Measurements from ENCODE around the gene ADPRH. TPM values are rescaled to one million over a fixed set of nuclear protein-coding genes. Genes with fewer than 3 reads are reported as not detected.
A peak's percentile ranks its signal among the peaks of the same experiment; 100 is the strongest.

The ADPRH gene
- 1 to 10 TPM; 4.6 to 9.5 (median 5.9) TPM for total RNA-seq
- polyA plus RNA-seq: 1 to 10 TPM; 2.7 to 3.0 TPM

GRCh38 chr3:119579366-119580066, at the start of gene ADPRH:
ADPRH (plus strand) TSS chr3:119579492; CDS start chr3:119582170, 2,678 bp downstream.
- TF ChIP-seq, protein P1, sequence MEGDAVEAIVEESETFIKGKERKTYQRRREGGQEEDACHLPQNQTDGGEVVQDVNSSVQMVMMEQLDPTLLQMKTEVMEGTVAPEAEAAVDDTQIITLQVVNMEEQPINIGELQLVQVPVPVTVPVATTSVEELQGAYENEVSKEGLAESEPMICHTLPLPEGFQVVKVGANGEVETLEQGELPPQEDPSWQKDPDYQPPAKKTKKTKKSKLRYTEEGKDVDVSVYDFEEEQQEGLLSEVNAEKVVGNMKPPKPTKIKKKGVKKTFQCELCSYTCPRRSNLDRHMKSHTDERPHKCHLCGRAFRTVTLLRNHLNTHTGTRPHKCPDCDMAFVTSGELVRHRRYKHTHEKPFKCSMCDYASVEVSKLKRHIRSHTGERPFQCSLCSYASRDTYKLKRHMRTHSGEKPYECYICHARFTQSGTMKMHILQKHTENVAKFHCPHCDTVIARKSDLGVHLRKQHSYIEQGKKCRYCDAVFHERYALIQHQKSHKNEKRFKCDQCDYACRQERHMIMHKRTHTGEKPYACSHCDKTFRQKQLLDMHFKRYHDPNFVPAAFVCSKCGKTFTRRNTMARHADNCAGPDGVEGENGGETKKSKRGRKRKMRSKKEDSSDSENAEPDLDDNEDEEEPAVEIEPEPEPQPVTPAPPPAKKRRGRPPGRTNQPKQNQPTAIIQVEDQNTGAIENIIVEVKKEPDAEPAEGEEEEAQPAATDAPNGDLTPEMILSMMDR (IDR thresholded peaks at IDR 0.05): no peak
- peak within 1 kb of the TSS; percentile 82 to 91 (median 89) for H3K27ac ChIP-seq
- WGBS, 2 donors: 0% methylated on average over 68 of the region's 68 CpGs
- peak; percentile 94 to 98 (median 96) for ATAC-seq
- FAIRE-seq: no peak
- no peaks in the 10 kb centered on the region for H3K27me3 ChIP-seq
- intact Hi-C loops (cut with DNase I): no loop called here
- H3K4me3 ChIP-seq: peak within 1 kb of the TSS; percentile 40 to 69 (median 52)
- H3K4me1 ChIP-seq: peaks cover 0 to 6% (median 0%) of the 10 kb centered on the region in 3 donors
- peak; percentile 86 to 94 (median 89) for DNase-seq
- H3K9me3 ChIP-seq: no peaks in the 10 kb centered on the region
- no peaks in the 10 kb centered on the region for H3K36me3 ChIP-seq

DNA sequence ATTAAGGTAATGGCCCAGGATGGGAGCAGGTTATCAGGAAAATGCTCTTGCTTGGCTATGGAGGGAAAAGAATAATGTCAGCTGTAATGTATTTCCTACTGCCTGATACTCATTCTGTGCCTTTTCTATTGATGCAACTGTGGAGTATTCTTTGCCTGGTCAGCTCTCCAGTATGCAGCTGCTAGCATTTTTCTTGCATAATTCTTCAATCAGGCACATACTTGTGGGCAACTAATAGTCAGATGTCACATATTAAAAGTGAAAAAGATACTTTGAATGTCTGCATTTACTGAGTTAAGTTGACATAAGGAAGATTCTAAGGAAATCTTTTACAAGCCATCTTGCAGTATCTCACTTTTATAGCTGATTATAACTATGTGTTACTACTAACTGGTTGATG, 49.4 kb upstream of the ADPRH start:
- Histone ChIP-seq H3K9me3 (no peaks in the 10 kb centered on the region), H3K4me3 (no peak overlapping the region), H3K36me3 (no peaks in the 10 kb centered on the region), H3K27ac (no peak overlapping the region), H3K4me1 (peaks cover 0 to 5% (median 4%) of the 10 kb centered on the region in 3 donors), H3K27me3 (no peaks in the 10 kb centered on the region)
- intact Hi-C loops (cut with DNase I): no loop called here
- ATAC-seq: no peak
- DNase-seq: no peak
- FAIRE-seq: no peak
- TF ChIP-seq, protein P1 (IDR thresholded peaks at IDR 0.05): no peak

DNA sequence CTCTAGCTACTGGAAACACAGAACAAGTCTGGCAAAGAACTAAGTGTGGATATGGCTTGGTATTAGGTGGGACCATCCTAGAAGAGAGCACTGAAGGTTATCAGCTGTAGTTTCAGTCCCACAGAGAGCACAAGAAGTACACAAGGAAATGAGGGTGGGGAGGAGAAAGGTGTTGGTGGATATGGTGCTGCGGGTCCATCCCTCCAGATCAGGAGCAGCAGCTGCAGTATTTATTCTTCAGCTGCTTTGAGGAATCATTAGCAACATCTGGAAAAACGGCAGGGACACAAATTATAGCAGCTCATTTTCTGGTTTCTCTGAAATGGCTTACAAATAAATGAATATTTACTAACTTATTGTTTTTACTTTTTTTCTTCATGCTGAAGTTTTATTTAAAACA, 48.8 kb upstream of the ADPRH start:
- no peak overlapping the region for H3K4me3 ChIP-seq
- TF ChIP-seq, protein P1 (IDR thresholded peaks at IDR 0.05): no peak
- whole genome bisulfite sequencing, 2 donors: 79 to 84% methylated on average over 2 of the region's 2 CpGs
- ATAC-seq: no peak
- no peak for DNase-seq
- intact Hi-C loops (cut with DNase I): no loop called here
- no peaks in the 10 kb centered on the region for H3K27me3 ChIP-seq
- peaks cover 0 to 5% (median 4%) of the 10 kb centered on the region in 3 donors for H3K4me1 ChIP-seq
- no peaks in the 10 kb centered on the region for H3K9me3 ChIP-seq
- no peak overlapping the region for H3K27ac ChIP-seq
- FAIRE-seq: no peak
- no peaks in the 10 kb centered on the region for H3K36me3 ChIP-seq

GRCh38 chr3:119531151-119531550, 48.1 kb upstream of the ADPRH start:
- peaks cover 0 to 5% (median 4%) of the 10 kb centered on the region in 3 donors for H3K4me1 ChIP-seq
- no peaks in the 10 kb centered on the region for H3K9me3 ChIP-seq
- no peaks in the 10 kb centered on the region for H3K27me3 ChIP-seq
- ATAC-seq (no peak), FAIRE-seq (no peak), DNase-seq (no peak)
- no peaks in the 10 kb centered on the region for H3K36me3 ChIP-seq
- no peak overlapping the region for H3K27ac ChIP-seq
- intact Hi-C loops (cut with DNase I): no loop called here
- TF ChIP-seq, protein P1 (IDR thresholded peaks at IDR 0.05): no peak
- H3K4me3 ChIP-seq: no peak overlapping the region
- 83 to 90% methylated on average over 4 of the region's 4 CpGs for WGBS, 2 donors

GRCh38 chr3:119534296-119534695, 45.0 kb upstream of the ADPRH start:
- H3K9me3 ChIP-seq: no peaks in the 10 kb centered on the region
- no peak for FAIRE-seq
- no peak overlapping the region for H3K4me3 ChIP-seq
- H3K36me3 ChIP-seq: no peaks in the 10 kb centered on the region
- no peaks in the 10 kb centered on the region for H3K27me3 ChIP-seq
- H3K4me1 ChIP-seq: no peaks in the 10 kb centered on the region
- no peak for ATAC-seq
- no peak for DNase-seq
- H3K27ac ChIP-seq: no peak overlapping the region
- 96 to 100% methylated on average over 1 of the region's 1 CpG for WGBS, 2 donors
- intact Hi-C loops (cut with DNase I): no loop called here
- TF ChIP-seq, protein P1 (IDR thresholded peaks at IDR 0.05): no peak

Measured in pancreas (tissue), 10 donors.